Measurements from ENCODE around the gene HAAO. TPM values are rescaled to one million over a fixed set of nuclear protein-coding genes. Genes with fewer than 3 reads are reported as not detected.
A peak's percentile ranks its signal among the peaks of the same experiment; 100 is the strongest.

HAAO gene
- polyA plus RNA-seq, 3 donors, result 10.5 to 29.6 (median 15.0) TPM

DNA sequence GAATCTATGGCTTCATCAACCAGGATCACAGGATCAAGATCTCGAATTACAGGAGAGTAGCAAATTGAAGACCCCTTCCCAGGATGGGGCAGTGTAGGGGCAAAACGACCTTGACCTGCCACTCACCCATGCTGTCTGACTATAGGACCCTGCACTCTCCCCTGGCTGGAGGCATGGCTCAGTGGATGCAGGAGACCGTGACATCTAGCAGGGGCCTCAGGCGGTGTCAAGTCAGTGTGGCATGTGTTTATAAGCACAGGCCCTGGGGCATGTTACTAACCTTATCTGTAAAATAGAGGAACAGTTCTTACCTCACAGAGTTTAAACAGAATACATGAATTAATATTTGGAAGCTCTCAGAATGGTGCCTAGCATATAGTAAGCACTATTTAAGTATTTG lies 3.5 kb downstream of the HAAO start:
- TF ChIP-seq, protein P1, sequence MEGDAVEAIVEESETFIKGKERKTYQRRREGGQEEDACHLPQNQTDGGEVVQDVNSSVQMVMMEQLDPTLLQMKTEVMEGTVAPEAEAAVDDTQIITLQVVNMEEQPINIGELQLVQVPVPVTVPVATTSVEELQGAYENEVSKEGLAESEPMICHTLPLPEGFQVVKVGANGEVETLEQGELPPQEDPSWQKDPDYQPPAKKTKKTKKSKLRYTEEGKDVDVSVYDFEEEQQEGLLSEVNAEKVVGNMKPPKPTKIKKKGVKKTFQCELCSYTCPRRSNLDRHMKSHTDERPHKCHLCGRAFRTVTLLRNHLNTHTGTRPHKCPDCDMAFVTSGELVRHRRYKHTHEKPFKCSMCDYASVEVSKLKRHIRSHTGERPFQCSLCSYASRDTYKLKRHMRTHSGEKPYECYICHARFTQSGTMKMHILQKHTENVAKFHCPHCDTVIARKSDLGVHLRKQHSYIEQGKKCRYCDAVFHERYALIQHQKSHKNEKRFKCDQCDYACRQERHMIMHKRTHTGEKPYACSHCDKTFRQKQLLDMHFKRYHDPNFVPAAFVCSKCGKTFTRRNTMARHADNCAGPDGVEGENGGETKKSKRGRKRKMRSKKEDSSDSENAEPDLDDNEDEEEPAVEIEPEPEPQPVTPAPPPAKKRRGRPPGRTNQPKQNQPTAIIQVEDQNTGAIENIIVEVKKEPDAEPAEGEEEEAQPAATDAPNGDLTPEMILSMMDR (IDR thresholded peaks at IDR 0.05), result no peak
- WGBS (ENCODE audit: insufficient coverage), result 100% methylated on average over 1 of the region's 4 CpGs
- intact Hi-C loops (cut with micrococcal nuclease), result no loop called here
- Histone ChIP-seq H3K4me1 (ENCODE audit: control insufficient read depth in 1 of 2, insufficient read depth in 2 of 2, low read length in 2 of 2) (peaks cover 17 to 21% of the 10 kb centered on the region in 2 donors), H3K4me2 (replicated peaks; ENCODE audit: extremely low read depth, low read length, poor library complexity, severe bottlenecking) (no peak overlapping the region), H3K4me3 (replicated peaks in 1 of 3; ENCODE audit: low read depth in 2 of 3, low read length in 3 of 3) (no peak overlapping the region), H3K9me3 (replicated peaks in 1 of 2; ENCODE audit: control insufficient read depth in 1 of 2, insufficient read depth in 1 of 2, low read length in 2 of 2) (no peaks in the 10 kb centered on the region), H3K27ac (ENCODE audit: low read depth in 1 of 2, low read length in 2 of 2) (no peak overlapping the region), H3K27me3 (ENCODE audit: control insufficient read depth in 2 of 2, insufficient read depth in 2 of 2, low read length in 2 of 2) (no peaks in the 10 kb centered on the region), H3K9ac (ENCODE audit: insufficient read depth, low read length, poor library complexity, severe bottlenecking) (no peak overlapping the region), H3K36me3 (replicated peaks in 1 of 2; ENCODE audit: control insufficient read depth in 1 of 2, insufficient read depth in 2 of 2, low read length in 2 of 2) (peaks cover 0 to 6% of the 10 kb centered on the region in 2 donors), H3K79me2 (ENCODE audit: insufficient read depth, low read length) (peaks cover 31% of the 10 kb centered on the region), H2AFZ (ENCODE audit: insufficient read depth, low read depth, low read length, poor library complexity, severe bottlenecking) (no peak overlapping the region), H4K20me1 (ENCODE audit: insufficient read depth, low read length) (no peaks in the 10 kb centered on the region)
- Mint-ChIP-seq H3K4me1 (peaks cover 23% of the 10 kb centered on the region), H3K9me3 (peaks cover 0 to 1% (median 0%) of the 10 kb centered on the region in 7 donors), H3K36me3 (peaks cover 14 to 19% of the 10 kb centered on the region in 2 donors), H3K27ac (peak overlapping the region in 1 of 7 donors; percentile 16), H3K27me3 (ENCODE audit: low read depth in 3 of 3) (peaks cover 0 to 5% (median 0%) of the 10 kb centered on the region in 3 donors), H3K4me3 (no peak overlapping the region)
- DNase-seq, result no peak

- Histone ChIP-seq H3K4me2 (replicated peaks; ENCODE audit: extremely low read depth, low read length, poor library complexity, severe bottlenecking) (no peak overlapping the region), H3K4me3 (replicated peaks in 1 of 3; ENCODE audit: low read depth in 2 of 3, low read length in 3 of 3) (no peak overlapping the region), H3K36me3 (replicated peaks in 1 of 2; ENCODE audit: control insufficient read depth in 1 of 2, insufficient read depth in 2 of 2, low read length in 2 of 2) (peaks cover 0 to 6% of the 10 kb centered on the region in 2 donors), H3K27me3 (ENCODE audit: control insufficient read depth in 2 of 2, insufficient read depth in 2 of 2, low read length in 2 of 2) (no peaks in the 10 kb centered on the region), H2AFZ (ENCODE audit: insufficient read depth, low read depth, low read length, poor library complexity, severe bottlenecking) (no peak overlapping the region), H3K27ac (ENCODE audit: low read depth in 1 of 2, low read length in 2 of 2) (no peak overlapping the region), H3K79me2 (ENCODE audit: insufficient read depth, low read length) (peaks cover 27% of the 10 kb centered on the region), H3K9ac (ENCODE audit: insufficient read depth, low read length, poor library complexity, severe bottlenecking) (no peak overlapping the region), H3K9me3 (replicated peaks in 1 of 2; ENCODE audit: control insufficient read depth in 1 of 2, insufficient read depth in 1 of 2, low read length in 2 of 2) (no peaks in the 10 kb centered on the region), H4K20me1 (ENCODE audit: insufficient read depth, low read length) (no peaks in the 10 kb centered on the region), H3K4me1 (ENCODE audit: control insufficient read depth in 1 of 2, insufficient read depth in 2 of 2, low read length in 2 of 2) (peaks cover 13 to 16% of the 10 kb centered on the region in 2 donors)
- Mint-ChIP-seq H3K36me3 (peaks cover 16 to 17% of the 10 kb centered on the region in 2 donors), H3K27ac (no peak overlapping the region), H3K27me3 (ENCODE audit: low read depth in 3 of 3) (peaks cover 0 to 5% (median 0%) of the 10 kb centered on the region in 3 donors), H3K4me3 (no peak overlapping the region), H3K4me1 (peaks cover 18% of the 10 kb centered on the region), H3K9me3 (peaks cover 0 to 1% (median 0%) of the 10 kb centered on the region in 7 donors)
- TF ChIP-seq, protein P1 (IDR thresholded peaks at IDR 0.05), result no peak
- 100% methylated on average over 2 of the region's 9 CpGs for WGBS (ENCODE audit: insufficient coverage)
- intact Hi-C loops (cut with micrococcal nuclease), result no loop called here
- no peak for DNase-seq
Observed at GRCh38 chr2:42788478-42788793, 3.9 kb downstream of the HAAO start.

All from CD14-positive monocyte (primary cell).